GM12801 (cell line): ENCODE results near the gene SLC45A1.

Source experiments
- TF ChIP-seq, protein P1 (sequence below): IDR thresholded peaks from one replicate; pipeline ENCODE4 v1.5.1; 2011; ENCODE audit warnings: control low read depth; ENCODE audit not compliant: insufficient read length; ENCODE audit errors: extremely low read depth

The SLC45A1 gene

DNA sequence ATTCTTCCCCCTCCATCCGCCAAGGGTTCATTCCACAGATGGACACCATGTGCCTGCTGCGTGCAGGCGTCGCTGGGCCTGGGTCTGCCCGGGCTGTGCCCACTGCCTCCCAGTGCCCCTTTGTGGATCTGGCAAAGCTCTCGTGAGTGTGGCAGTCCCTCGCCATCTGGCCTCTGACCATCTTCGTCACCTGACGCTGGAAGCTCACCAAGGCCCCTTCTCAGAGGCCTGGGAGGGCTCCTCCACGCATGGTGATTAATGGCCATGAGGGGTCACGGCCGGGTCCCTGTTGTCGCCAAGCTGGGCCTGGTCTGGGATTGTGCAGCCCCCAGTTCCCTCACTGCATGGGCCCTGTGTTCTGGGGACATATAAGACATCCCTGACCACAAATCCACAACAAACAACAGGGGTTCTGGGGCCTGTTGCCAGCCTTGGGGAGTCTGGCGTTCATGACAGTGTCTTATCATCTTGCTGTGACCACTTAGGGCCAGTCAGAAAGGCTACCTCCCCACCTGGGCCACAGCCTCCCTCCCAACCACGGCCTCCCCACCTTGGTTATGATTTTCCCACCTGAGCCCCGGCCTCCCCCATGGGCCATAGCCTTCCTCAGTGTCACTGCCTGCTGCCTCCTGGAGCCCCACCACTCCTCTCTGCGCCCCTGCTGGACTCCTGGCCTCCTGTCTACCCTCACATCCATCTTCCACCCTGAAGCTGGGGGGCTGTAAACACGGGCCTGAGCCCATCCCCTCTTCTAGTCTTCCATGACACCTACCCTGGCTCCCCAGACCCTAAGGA lies 27.9 kb downstream of the SLC45A1 start:
- TF ChIP-seq, protein P1, sequence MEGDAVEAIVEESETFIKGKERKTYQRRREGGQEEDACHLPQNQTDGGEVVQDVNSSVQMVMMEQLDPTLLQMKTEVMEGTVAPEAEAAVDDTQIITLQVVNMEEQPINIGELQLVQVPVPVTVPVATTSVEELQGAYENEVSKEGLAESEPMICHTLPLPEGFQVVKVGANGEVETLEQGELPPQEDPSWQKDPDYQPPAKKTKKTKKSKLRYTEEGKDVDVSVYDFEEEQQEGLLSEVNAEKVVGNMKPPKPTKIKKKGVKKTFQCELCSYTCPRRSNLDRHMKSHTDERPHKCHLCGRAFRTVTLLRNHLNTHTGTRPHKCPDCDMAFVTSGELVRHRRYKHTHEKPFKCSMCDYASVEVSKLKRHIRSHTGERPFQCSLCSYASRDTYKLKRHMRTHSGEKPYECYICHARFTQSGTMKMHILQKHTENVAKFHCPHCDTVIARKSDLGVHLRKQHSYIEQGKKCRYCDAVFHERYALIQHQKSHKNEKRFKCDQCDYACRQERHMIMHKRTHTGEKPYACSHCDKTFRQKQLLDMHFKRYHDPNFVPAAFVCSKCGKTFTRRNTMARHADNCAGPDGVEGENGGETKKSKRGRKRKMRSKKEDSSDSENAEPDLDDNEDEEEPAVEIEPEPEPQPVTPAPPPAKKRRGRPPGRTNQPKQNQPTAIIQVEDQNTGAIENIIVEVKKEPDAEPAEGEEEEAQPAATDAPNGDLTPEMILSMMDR, result no peak

DNA sequence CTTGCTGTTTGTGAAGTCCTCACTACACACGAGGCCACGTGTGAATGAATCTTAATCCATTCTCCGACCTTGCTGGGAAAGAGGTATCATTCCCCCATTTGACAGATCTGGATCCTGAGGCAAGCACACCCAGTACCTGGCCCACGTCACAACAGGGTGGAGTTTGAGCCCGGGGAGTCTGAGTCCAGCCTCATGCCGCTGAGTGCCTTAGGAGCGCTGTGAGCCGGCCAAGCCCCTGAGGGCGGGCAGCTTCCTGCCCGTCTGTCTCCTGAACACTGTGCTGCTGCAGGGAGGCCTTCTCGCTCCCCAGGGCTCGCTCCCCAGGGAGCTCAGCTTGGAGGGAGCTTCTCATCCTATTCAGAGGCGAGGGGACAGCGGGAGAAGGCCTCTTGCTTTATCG lies 29.7 kb downstream of the SLC45A1 start:
- TF ChIP-seq, protein P1, result no peak

DNA sequence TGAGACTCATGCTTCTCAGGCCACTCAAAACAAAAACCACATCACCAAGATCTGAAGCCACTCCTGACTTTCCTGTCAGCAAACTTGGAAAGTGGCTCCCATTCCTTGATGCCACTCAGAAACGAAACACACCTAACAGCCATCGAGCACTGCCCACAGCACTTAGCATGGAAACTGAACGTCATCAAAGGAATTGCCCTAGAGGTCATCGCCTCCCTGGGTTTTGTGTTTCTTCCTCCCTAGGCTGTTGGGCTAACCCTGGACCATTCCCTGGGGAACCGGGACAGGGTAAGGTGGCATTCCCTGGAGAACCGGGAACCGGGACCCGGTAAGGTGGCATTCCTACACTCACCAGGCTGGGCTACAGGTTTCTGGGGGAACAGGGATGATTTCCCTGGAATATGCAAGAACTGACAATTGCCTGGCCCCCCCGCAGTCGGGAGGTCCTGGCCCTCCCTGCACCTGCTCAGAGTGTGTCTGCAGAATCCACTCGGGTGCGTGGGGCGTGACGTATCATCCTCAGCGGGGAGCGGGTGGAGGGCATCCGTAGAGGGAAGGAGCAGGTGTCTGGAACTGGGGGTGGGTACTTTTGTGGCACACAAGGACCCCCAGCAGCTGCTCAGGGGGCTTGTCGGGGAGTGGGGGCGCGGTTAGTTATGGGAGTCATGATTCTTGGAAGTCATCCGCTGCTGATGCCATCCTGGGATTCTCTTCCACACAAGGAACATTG lies 30.3 kb downstream of the SLC45A1 start:
- TF ChIP-seq, protein P1, result no peak

DNA sequence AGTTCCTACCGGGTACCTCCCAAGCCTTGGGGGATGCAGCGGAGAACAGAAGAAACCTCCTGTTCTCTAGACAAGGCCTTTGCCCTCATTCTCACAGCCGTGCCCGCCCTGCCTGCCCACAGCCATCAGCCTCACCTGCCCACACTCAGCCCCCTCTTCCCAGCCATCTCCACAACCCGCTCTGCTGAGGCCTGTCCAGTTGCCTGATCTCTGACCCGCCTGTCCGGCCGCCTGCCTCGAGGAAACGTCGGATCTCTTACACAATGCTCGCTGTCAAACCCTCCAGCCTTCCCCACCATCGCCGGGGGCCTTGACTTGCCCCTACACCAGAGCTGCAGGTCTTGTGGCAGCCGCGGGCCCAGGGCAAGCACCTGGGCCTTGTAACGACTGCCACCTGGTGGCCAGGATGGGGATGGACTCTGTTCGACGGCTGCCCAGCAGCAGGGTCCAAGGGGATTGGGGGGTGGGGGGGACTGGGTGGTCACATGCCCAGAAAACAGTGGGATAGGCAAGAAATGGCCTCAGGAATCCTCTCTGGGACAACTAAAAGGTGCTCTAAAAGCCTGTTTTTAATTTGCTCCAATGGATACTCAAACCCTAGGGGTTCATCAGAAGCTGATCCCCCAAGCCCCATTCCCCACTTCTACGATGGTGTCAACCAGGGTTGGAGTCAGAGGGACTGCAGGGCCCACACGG lies 31.0 kb downstream of the SLC45A1 start:
- TF ChIP-seq, protein P1, result no peak

DNA sequence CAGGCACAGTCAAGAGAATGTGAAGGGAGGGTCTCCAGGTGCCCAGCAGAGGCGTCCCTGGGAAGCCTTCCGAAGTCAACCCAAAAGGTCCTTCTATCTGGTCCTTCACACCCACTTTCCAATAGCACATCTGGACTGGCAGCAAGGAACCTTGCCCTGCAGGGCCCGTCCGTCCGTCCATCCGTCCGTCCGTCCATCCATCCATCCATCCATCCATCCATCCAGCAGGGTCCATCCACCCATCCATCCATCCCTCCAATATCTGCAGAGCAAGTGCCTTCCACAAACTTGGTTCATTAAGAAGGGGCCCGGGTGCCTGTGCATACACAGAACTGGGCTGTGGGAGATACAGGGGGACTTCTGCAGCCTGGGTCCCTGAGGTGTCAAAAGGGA lies 31.6 kb downstream of the SLC45A1 start:
- TF ChIP-seq, protein P1, result no peak

GRCh38 chr1:8349961-8350360 lies 32.0 kb downstream of the SLC45A1 start:
- TF ChIP-seq, protein P1, result no peak

DNA sequence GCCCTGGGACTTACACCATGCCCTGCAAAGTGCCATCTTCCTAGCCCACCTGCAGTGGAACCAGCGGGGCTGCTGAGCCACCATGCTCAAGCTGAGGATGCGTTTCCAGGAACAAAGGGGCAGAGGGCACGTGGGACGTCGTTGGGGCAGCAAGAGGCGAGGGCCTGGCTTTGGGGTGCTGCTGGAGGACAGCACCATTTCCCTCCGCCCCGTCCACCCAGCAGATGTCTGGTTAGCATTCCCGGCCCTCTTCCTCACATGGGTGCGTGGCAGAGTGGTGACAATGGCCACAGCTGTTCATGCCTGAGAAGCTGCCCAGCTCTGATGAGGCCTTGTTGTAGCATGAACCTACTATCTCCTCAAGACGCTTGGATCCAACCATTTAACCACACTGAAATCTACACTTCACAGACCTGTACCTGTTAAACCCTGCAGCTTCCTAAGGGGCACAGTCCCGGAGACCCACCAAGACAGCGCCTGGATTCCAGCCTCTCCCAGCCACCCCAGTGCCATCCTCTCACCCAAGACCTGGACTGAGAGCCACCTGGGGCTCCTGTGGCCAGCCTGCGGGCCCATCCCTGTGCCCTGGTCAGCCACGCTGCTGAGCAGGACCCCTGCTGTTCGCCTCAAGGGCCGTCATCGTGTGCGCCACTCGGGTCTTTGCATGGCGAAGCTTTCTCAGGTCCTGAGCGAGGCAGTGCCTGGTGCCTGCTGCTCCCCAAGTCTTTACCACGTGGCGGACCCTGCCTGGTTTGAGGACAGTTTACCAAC lies 33.2 kb downstream of the SLC45A1 start:
- TF ChIP-seq, protein P1, result no peak
